HCT116 (cell line): ENCODE measurements around the gene DRAXIN. TPM values are rescaled to one million over a fixed set of nuclear protein-coding genes. Genes with fewer than 3 reads are reported as not detected.

ENCODE experiments used
- ATAC-seq: fragments of 200-7000 bp; cut with Tn5 transposase; 2 replicates; pipeline ENCODE4 v1.9.1; 2020; ENCODE audit warnings: mild to moderate bottlenecking, moderate library complexity
- BruUV-seq: library from RNA; stranded (reverse); fragments of 400-500 nt; replicated peaks from 2 replicates; lab custom pipeline; 2021; lab: Mats Ljungman, UMichigan
- CTCF ChIA-PET: fragments of 300-600 bp; sonication (Branson Sonifier 250); formaldehyde crosslinking; loops from one replicate; lab custom pipeline; 2021; ENCODE audit warnings: antibody characterized with exemption; lab: Charles Lee
- POLR2A ChIA-PET: fragments of 300-600, 350-600 bp; sonication (Branson Sonifier 250); formaldehyde crosslinking; loops from one replicate; lab custom pipeline; 2021; ENCODE audit warnings: antibody characterized with exemption; lab: Charles Lee
- RAD21 ChIA-PET, 2 experiments: fragments of 300-600 bp; sonication (Branson Sonifier 250); formaldehyde crosslinking; loops; one replicate each; lab custom pipeline; 2023; ENCODE audit warnings: low total read pairs in 2 of 2; ENCODE audit not compliant: uncharacterized antibody in 2 of 2, unreplicated experiment in 2 of 2, low non-redundant PET in 1 of 2; lab: Charles Lee
- DNase-seq: peaks from one replicate; pipeline ENCODE4 v3.0.0-alpha.2; 2010; ENCODE audit warnings: low read depth, low spot score
- H2AFZ ChIP-seq: fragments of 200-600 bp; shearing (Covaris generic), sonication (generic); 2 replicates; pipeline ENCODE4 v1.6.1; 2017; ENCODE audit warnings: low read depth, mixed run types, mixed read lengths, antibody characterized with exemption, low read length; ENCODE audit not compliant: poor library complexity, severe bottlenecking
- H3K27ac ChIP-seq: 2 replicates; pipeline ENCODE4 v1.5.1; 2012; ENCODE audit warnings: low read depth, low read length
- H3K27me3 ChIP-seq: fragments of 200-600 bp; sonication (generic); 2 replicates; pipeline ENCODE4 v1.6.1; 2016; ENCODE audit warnings: mixed run types, low read length, mixed read lengths; ENCODE audit not compliant: insufficient read depth
- H3K36me3 ChIP-seq, 2 experiments: fragments of 200-500 bp in 1 of 2; fragments of 200-600 bp in 1 of 2; sonication (Bioruptor generic) in 1 of 2; sonication (generic) in 1 of 2; 2 replicates each; pipeline versions ENCODE4 v1.5.1 to v1.6.1; 2014 to 2016; ENCODE audit warnings: low read length in 2 of 2, inconsistent platforms in 1 of 2, mixed read lengths in 1 of 2, mixed run types in 1 of 2; ENCODE audit not compliant: insufficient read depth in 2 of 2, control insufficient read depth in 1 of 2
- H3K4me1 ChIP-seq, 2 experiments: fragments of 200-600 bp in 1 of 2; sonication (generic) in 1 of 2; 2 replicates each; pipeline versions ENCODE4 v1.5.1 to v1.6.1; 2012 to 2017; ENCODE audit warnings: low read length in 2 of 2, inconsistent platforms in 1 of 2, mild to moderate bottlenecking in 1 of 2, mixed read lengths in 1 of 2, mixed run types in 1 of 2, moderate library complexity in 1 of 2; ENCODE audit not compliant: insufficient read depth in 2 of 2, control insufficient read depth in 1 of 2
- H3K4me2 ChIP-seq: fragments of 200-600 bp; sonication (generic); 2 replicates; pipeline ENCODE4 v1.6.1; 2017; ENCODE audit warnings: mixed run types, low read length, mixed read lengths
- H3K4me3 ChIP-seq, 2 experiments: fragments of 200-600 bp in 1 of 2; sonication (generic) in 1 of 2; replicated peaks in 1 of 2; 2 replicates each; pipeline ENCODE4 v1.5.1; 2011 to 2016; ENCODE audit warnings: low read length in 2 of 2, control low read depth in 1 of 2, low read depth in 1 of 2, mild to moderate bottlenecking in 1 of 2, mixed read lengths in 1 of 2, mixed run types in 1 of 2
- H3K79me2 ChIP-seq: fragments of 200-600 bp; sonication (generic); 2 replicates; pipeline ENCODE4 v1.6.1; 2017; ENCODE audit warnings: mild to moderate bottlenecking, mixed run types, low read length, moderate library complexity, mixed read lengths; ENCODE audit not compliant: insufficient read depth
- H3K9ac ChIP-seq: fragments of 200-600 bp; sonication (generic); 2 replicates; pipeline ENCODE4 v1.6.1; 2016; ENCODE audit warnings: low read length, mixed read lengths
- H3K9me2 ChIP-seq: fragments of 200-600 bp; sonication (generic), shearing (Covaris generic); 2 replicates; pipeline ENCODE4 v1.6.1; 2017; ENCODE audit warnings: mixed run types, mild to moderate bottlenecking, moderate library complexity; ENCODE audit not compliant: insufficient read depth
- H3K9me3 ChIP-seq, 2 experiments: fragments of 200-500 bp in 1 of 2; fragments of 200-600 bp in 1 of 2; sonication (Bioruptor generic) in 1 of 2; sonication (generic) in 1 of 2; 2 replicates each; pipeline ENCODE4 v1.6.1; 2014 to 2017; ENCODE audit warnings: low read length in 2 of 2, mixed read lengths in 2 of 2, inconsistent platforms in 1 of 2, low read depth in 1 of 2, mild to moderate bottlenecking in 1 of 2, mixed run types in 1 of 2, moderate library complexity in 1 of 2; ENCODE audit not compliant: control insufficient read depth in 1 of 2, insufficient read depth in 1 of 2
- H4K20me1 ChIP-seq: fragments of 200-600 bp; sonication (generic), shearing (Covaris generic); 2 replicates; pipeline ENCODE4 v1.6.1; 2017; ENCODE audit warnings: mixed run types, mild to moderate bottlenecking, moderate library complexity; ENCODE audit not compliant: insufficient read depth
- CBX3 ChIP-seq: IDR thresholded peaks from 2 replicates; pipeline ENCODE4 v1.6.1; 2012; ENCODE audit warnings: low read depth
- CEBPB ChIP-seq: IDR thresholded peaks from 2 replicates; pipeline ENCODE4 v1.6.1; 2012; ENCODE audit warnings: low read depth
- EZH2 ChIP-seq: fragments of 200-600 bp; sonication (generic); IDR thresholded peaks from 2 replicates; pipeline ENCODE4 v1.6.1; 2017; ENCODE audit warnings: antibody characterized with exemption, mixed run types
- EZH2phosphoT487 ChIP-seq: fragments of 200-600 bp; IDR thresholded peaks from 2 replicates; pipeline ENCODE4 v1.6.1; 2018; ENCODE audit warnings: antibody characterized with exemption, borderline replicate concordance
- POLR2AphosphoS5 ChIP-seq: IDR thresholded peaks from 2 replicates; pipeline ENCODE4 v1.6.1; 2011; ENCODE audit warnings: mild to moderate bottlenecking, low read depth, low read length, moderate library complexity
- SIN3A ChIP-seq: IDR thresholded peaks from 2 replicates; pipeline ENCODE4 v1.6.1; 2012; ENCODE audit warnings: low read depth
- SP1 ChIP-seq: IDR thresholded peaks from 2 replicates; pipeline ENCODE4 v1.6.1; 2012; ENCODE audit warnings: low read depth
- SRF ChIP-seq: IDR thresholded peaks from 2 replicates; pipeline ENCODE4 v1.6.1; 2012; ENCODE audit warnings: low read depth
- TCF7L2 ChIP-seq: IDR thresholded peaks from 2 replicates; pipeline ENCODE4 v1.7.0; 2011; ENCODE audit warnings: borderline replicate concordance, inconsistent platforms; ENCODE audit not compliant: insufficient read depth, insufficient read length; ENCODE audit errors: extremely low read depth
- YY1 ChIP-seq: IDR thresholded peaks from 2 replicates; pipeline ENCODE4 v1.6.1; 2011; ENCODE audit warnings: low read length, low read depth, moderate library complexity, mild to moderate bottlenecking; ENCODE audit not compliant: insufficient replicate concordance; ENCODE audit errors: extremely low read depth
- ZFX ChIP-seq: fragments of 450-650 bp; IDR thresholded peaks from 2 replicates; pipeline ENCODE4 v1.6.1; 2017
- intact Hi-C: fragments of 100-400 bp; cut with micrococcal nuclease; formaldehyde crosslinking; loops from 2 replicates; pipeline ENCODE4 v1.10.0; 2022
- total RNA-seq: library from RNA; stranded (reverse); gene quantifications from one replicate; pipeline ENCODE4 v1.2.1, GENCODE V29; 2021; ENCODE audit not compliant: unreplicated experiment
- TF ChIP-seq, protein P1 (sequence below): IDR thresholded peaks from 2 replicates; pipeline ENCODE4 v1.6.1; 2011; ENCODE audit warnings: mild to moderate bottlenecking, low read length, moderate library complexity; ENCODE audit not compliant: insufficient replicate concordance; ENCODE audit errors: extremely low read depth
- TF ChIP-seq, protein P2 (sequence below): IDR thresholded peaks from 2 replicates; pipeline ENCODE4 v1.6.1; 2012
- TF ChIP-seq, protein P3 (sequence below): IDR thresholded peaks from 2 replicates; pipeline ENCODE4 v1.6.1; 2012; ENCODE audit warnings: low read depth

The DRAXIN gene
- total RNA-seq, 1 experiment from 2014 or later, result 0.47 TPM

DNA sequence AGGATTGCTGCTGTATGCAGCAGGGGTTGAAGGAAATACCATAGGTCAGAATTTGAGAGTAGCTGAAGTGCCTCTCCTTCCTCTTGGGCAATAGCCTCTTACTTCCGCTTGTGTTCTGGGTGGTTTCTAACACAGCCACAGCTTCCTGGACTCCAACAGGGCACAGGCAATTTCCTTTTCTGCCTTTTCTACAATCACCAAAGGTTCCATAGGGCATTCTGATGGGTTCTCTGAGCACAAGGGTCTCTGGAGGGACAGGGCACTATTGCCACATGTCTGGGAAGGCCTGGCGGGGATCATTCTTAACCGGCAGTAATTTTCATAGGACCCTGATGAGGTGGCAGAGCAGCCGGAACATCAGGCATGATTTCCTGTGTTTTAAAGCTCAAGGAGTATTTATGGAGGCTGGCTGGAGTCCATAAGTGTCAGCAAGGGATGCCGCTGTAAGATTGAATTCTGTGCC lies 39.0 kb downstream of the DRAXIN start:
- CTCF ChIA-PET, result no interaction called here
- no TSS peak for BruUV-seq
- H2AFZ ChIP-seq, result no peak overlapping the region

More for the DNA sequence above, 39.0 kb downstream of the DRAXIN start:
- H3K9me2 ChIP-seq, result no peaks in the 10 kb centered on the region
- POLR2A ChIA-PET, result no interaction called here
- TF ChIP-seq POLR2AphosphoS5, result no peak
- TF ChIP-seq EZH2phosphoT487, result no peak
- no peak for TF ChIP-seq SIN3A
- TF ChIP-seq, protein P1, sequence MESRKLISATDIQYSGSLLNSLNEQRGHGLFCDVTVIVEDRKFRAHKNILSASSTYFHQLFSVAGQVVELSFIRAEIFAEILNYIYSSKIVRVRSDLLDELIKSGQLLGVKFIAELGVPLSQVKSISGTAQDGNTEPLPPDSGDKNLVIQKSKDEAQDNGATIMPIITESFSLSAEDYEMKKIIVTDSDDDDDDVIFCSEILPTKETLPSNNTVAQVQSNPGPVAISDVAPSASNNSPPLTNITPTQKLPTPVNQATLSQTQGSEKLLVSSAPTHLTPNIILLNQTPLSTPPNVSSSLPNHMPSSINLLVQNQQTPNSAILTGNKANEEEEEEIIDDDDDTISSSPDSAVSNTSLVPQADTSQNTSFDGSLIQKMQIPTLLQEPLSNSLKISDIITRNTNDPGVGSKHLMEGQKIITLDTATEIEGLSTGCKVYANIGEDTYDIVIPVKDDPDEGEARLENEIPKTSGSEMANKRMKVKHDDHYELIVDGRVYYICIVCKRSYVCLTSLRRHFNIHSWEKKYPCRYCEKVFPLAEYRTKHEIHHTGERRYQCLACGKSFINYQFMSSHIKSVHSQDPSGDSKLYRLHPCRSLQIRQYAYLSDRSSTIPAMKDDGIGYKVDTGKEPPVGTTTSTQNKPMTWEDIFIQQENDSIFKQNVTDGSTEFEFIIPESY, result no peak
- TF ChIP-seq SP1, result no peak
- TF ChIP-seq, protein P2, sequence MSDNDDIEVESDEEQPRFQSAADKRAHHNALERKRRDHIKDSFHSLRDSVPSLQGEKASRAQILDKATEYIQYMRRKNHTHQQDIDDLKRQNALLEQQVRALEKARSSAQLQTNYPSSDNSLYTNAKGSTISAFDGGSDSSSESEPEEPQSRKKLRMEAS, result no peak
- TF ChIP-seq SRF, result no peak
- no peak for TF ChIP-seq CEBPB
- TF ChIP-seq ZFX, result no peak
- no peak for TF ChIP-seq EZH2
- TF ChIP-seq, protein P3, sequence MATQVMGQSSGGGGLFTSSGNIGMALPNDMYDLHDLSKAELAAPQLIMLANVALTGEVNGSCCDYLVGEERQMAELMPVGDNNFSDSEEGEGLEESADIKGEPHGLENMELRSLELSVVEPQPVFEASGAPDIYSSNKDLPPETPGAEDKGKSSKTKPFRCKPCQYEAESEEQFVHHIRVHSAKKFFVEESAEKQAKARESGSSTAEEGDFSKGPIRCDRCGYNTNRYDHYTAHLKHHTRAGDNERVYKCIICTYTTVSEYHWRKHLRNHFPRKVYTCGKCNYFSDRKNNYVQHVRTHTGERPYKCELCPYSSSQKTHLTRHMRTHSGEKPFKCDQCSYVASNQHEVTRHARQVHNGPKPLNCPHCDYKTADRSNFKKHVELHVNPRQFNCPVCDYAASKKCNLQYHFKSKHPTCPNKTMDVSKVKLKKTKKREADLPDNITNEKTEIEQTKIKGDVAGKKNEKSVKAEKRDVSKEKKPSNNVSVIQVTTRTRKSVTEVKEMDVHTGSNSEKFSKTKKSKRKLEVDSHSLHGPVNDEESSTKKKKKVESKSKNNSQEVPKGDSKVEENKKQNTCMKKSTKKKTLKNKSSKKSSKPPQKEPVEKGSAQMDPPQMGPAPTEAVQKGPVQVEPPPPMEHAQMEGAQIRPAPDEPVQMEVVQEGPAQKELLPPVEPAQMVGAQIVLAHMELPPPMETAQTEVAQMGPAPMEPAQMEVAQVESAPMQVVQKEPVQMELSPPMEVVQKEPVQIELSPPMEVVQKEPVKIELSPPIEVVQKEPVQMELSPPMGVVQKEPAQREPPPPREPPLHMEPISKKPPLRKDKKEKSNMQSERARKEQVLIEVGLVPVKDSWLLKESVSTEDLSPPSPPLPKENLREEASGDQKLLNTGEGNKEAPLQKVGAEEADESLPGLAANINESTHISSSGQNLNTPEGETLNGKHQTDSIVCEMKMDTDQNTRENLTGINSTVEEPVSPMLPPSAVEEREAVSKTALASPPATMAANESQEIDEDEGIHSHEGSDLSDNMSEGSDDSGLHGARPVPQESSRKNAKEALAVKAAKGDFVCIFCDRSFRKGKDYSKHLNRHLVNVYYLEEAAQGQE, result no peak
- TF ChIP-seq CBX3, result no peak
- TF ChIP-seq YY1, result no peak
- TF ChIP-seq TCF7L2, result no peak
- no peak overlapping the region for H3K4me3 ChIP-seq
- no peaks in the 10 kb centered on the region for H3K36me3 ChIP-seq
- RAD21 ChIA-PET, result no interaction called here
- ATAC-seq (no peak), DNase-seq (no peak)
- H3K4me2 ChIP-seq, result no peak overlapping the region
- H3K79me2 ChIP-seq, result no peaks in the 10 kb centered on the region
- H3K27ac ChIP-seq, result no peak overlapping the region
- no peaks in the 10 kb centered on the region for H3K9me3 ChIP-seq
- peaks cover 1 to 24% of the 10 kb centered on the region in 2 experiments for H3K4me1 ChIP-seq
- no peaks in the 10 kb centered on the region for H3K27me3 ChIP-seq
- intact Hi-C loops, result no loop called here
- no peaks in the 10 kb centered on the region for H4K20me1 ChIP-seq
- H3K9ac ChIP-seq, result no peak overlapping the region
